ENCODE results near the gene GPANK1. TPM values are rescaled to one million over a fixed set of nuclear protein-coding genes. Genes with fewer than 3 reads are reported as not detected.

GPANK1 gene
- total and polyA plus RNA-seq, 2 of the 13 experiments (the other 11 are each of a cell fraction or from before 2014, with no cell fraction given), result 15.4 to 22.8 TPM

- TF ChIP-seq, protein P1, sequence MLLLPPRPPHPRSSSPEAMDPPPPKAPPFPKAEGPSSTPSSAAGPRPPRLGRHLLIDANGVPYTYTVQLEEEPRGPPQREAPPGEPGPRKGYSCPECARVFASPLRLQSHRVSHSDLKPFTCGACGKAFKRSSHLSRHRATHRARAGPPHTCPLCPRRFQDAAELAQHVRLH (CRISPR knock-in tag; IDR thresholded peaks at IDR 0.05; ENCODE audit: borderline replicate concordance, low read depth), result 0 out of 2 replicates have a peak, but pooled peaks have one; percentile 58
- TF ChIP-seq, protein P2, sequence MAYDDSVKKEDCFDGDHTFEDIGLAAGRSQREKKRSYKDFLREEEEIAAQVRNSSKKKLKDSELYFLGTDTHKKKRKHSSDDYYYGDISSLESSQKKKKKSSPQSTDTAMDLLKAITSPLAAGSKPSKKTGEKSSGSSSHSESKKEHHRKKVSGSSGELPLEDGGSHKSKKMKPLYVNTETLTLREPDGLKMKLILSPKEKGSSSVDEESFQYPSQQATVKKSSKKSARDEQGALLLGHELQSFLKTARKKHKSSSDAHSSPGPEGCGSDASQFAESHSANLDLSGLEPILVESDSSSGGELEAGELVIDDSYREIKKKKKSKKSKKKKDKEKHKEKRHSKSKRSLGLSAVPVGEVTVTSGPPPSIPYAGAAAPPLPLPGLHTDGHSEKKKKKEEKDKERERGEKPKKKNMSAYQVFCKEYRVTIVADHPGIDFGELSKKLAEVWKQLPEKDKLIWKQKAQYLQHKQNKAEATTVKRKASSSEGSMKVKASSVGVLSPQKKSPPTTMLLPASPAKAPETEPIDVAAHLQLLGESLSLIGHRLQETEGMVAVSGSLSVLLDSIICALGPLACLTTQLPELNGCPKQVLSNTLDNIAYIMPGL (CRISPR knock-in tag; IDR thresholded peaks at IDR 0.05; ENCODE audit: borderline replicate concordance in 1 of 2, low read depth in 1 of 2), result peak; percentile 62 to 83; a peak in 3 of 4 replicates
- TF ChIP-seq ZKSCAN1 (IDR thresholded peaks at IDR 0.05; ENCODE audit: low read length) (0 out of 2 replicates have a peak, but pooled peaks have one; percentile 24), PATZ1 (CRISPR knock-in tag; IDR thresholded peaks at IDR 0.05) (0 out of 2 replicates have a peak, but pooled peaks have one; percentile 34), ZNF598 (CRISPR knock-in tag; IDR thresholded peaks at IDR 0.05; ENCODE audit: borderline replicate concordance) (no peak), MIER3 (CRISPR knock-in tag; IDR thresholded peaks at IDR 0.05; ENCODE audit: borderline replicate concordance) (0 out of 2 replicates have a peak, but pooled peaks have one; percentile 48), ZNF792 (CRISPR knock-in tag; IDR thresholded peaks at IDR 0.05) (no peak), GABPA (IDR thresholded peaks at IDR 0.05; ENCODE audit: low read depth, low read length) (no peak), GABPA (CRISPR knock-in tag; IDR thresholded peaks at IDR 0.05; ENCODE audit: low read depth) (no peak), FOSL2 (CRISPR knock-in tag; IDR thresholded peaks at IDR 0.05) (peak; percentile 30; the same call in 1 of the 2 replicates), SALL1 (CRISPR knock-in tag; IDR thresholded peaks at IDR 0.05) (peak; percentile 61), ZNF672 (CRISPR knock-in tag; IDR thresholded peaks at IDR 0.05) (no peak), SMC3 (IDR thresholded peaks at IDR 0.05; ENCODE audit: low read length) (peak; percentile 92), MXD4 (CRISPR knock-in tag; IDR thresholded peaks at IDR 0.05) (0 out of 2 replicates have a peak, but pooled peaks have one; percentile 50), BCL3 (CRISPR knock-in tag; IDR thresholded peaks at IDR 0.05) (peak; percentile 70; the same call in 1 of the 2 replicates), AHR (CRISPR knock-in tag; IDR thresholded peaks at IDR 0.05) (peak; percentile 44; the same call in 1 of the 2 replicates), ZFYVE20 (CRISPR knock-in tag; IDR thresholded peaks at IDR 0.05; ENCODE audit: borderline replicate concordance, low read depth) (no peak), ZNF180 (CRISPR knock-in tag; IDR thresholded peaks at IDR 0.05; ENCODE audit: borderline replicate concordance, low read depth) (no peak), RFX1 (IDR thresholded peaks at IDR 0.05) (peak; percentile 46; the same call in 1 of the 2 replicates)
- TF ChIP-seq, protein P3, sequence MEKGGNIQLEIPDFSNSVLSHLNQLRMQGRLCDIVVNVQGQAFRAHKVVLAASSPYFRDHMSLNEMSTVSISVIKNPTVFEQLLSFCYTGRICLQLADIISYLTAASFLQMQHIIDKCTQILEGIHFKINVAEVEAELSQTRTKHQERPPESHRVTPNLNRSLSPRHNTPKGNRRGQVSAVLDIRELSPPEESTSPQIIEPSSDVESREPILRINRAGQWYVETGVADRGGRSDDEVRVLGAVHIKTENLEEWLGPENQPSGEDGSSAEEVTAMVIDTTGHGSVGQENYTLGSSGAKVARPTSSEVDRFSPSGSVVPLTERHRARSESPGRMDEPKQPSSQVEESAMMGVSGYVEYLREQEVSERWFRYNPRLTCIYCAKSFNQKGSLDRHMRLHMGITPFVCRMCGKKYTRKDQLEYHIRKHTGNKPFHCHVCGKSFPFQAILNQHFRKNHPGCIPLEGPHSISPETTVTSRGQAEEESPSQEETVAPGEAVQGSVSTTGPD (CRISPR knock-in tag; IDR thresholded peaks at IDR 0.05), result no peak
- TF ChIP-seq, protein P4, sequence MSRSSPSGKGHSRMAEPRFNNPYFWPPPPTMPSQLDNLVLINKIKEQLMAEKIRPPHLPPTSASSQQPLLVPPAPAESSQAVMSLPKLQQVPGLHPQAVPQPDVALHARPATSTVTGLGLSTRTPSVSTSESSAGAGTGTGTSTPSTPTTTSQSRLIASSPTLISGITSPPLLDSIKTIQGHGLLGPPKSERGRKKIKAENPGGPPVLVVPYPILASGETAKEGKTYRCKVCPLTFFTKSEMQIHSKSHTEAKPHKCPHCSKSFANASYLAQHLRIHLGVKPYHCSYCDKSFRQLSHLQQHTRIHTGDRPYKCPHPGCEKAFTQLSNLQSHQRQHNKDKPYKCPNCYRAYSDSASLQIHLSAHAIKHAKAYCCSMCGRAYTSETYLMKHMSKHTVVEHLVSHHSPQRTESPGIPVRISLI (CRISPR knock-in tag; IDR thresholded peaks at IDR 0.05; ENCODE audit: borderline replicate concordance), result peak; percentile 40; the same call in 1 of the 2 replicates
Measured at GRCh38 chr6:31680226-31681134, 15.7 kb upstream of the GPANK1 start, which contains the start of gene LY6G5C (continued).

All from HepG2 (cell line).